ENCODE results near the gene NUDT6. TPM values are rescaled to one million over a fixed set of nuclear protein-coding genes. Genes with fewer than 3 reads are reported as not detected.
"Not testable (repeated sequence)": the region's sequence is repeated elsewhere in the genome, so short reads cannot be mapped to it uniquely, and the experiment has no call there.

NUDT6 gene
- polyA plus RNA-seq, 1 experiment: 5.9 TPM

GRCh38 chr4:122879001-122879400, 43.4 kb downstream of the NUDT6 start:
- CTCF ChIA-PET: interaction anchor here (0.7 kb wide), 1 partner anchor 121 kb away, joined by 3 read pairs; no protein-coding TSS in a partner anchor

DNA sequence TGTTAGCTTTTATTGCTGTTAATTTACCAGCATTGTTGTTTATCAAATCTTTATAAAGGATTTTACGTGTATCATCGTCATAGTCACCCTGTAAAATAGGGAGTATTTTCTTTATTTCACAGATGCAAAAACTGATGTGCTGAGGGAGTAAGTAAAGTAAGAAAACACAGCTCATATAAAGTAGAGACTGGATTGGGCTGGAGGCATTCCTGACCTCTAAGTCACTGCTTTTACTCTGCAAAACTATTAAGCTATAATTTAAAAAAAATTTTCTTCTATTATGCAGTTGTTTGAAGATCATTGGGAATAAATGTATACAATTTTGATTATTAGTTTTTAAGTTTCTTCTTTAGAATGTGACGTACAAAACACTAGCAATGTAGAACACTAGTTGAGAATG, 45.9 kb downstream of the NUDT6 start:
- Histone ChIP-seq H3K9me3 (ENCODE audit: control insufficient read depth, insufficient read depth, low read length) (peaks cover 7% of the 10 kb centered on the region), H3K4me3 (ENCODE audit: low read depth, low read length) (no peak overlapping the region), H3K27ac (ENCODE audit: low read depth, low read length) (no peak overlapping the region), H3K27me3 (ENCODE audit: control insufficient read depth, insufficient read depth, low read length) (no peaks in the 10 kb centered on the region)
- ChIA-PET POLR2A (no interaction called here), CTCF (interaction anchor here (0.8 to 2.4 kb wide), 4 partner anchors 20 to 160 kb away, joined by 3 to 12 read pairs (median 4); no protein-coding TSS in a partner anchor)
- TF ChIP-seq, protein P1, sequence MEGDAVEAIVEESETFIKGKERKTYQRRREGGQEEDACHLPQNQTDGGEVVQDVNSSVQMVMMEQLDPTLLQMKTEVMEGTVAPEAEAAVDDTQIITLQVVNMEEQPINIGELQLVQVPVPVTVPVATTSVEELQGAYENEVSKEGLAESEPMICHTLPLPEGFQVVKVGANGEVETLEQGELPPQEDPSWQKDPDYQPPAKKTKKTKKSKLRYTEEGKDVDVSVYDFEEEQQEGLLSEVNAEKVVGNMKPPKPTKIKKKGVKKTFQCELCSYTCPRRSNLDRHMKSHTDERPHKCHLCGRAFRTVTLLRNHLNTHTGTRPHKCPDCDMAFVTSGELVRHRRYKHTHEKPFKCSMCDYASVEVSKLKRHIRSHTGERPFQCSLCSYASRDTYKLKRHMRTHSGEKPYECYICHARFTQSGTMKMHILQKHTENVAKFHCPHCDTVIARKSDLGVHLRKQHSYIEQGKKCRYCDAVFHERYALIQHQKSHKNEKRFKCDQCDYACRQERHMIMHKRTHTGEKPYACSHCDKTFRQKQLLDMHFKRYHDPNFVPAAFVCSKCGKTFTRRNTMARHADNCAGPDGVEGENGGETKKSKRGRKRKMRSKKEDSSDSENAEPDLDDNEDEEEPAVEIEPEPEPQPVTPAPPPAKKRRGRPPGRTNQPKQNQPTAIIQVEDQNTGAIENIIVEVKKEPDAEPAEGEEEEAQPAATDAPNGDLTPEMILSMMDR (IDR thresholded peaks at IDR 0.05; ENCODE audit: low read depth, low read length): no peak
- DNase-seq (ENCODE audit: low read depth, low spot score): no peak

More at GRCh38 chr4:122879001-122879400, 43.4 kb downstream of the NUDT6 start:
- peaks cover 7% of the 10 kb centered on the region for H3K9me3 ChIP-seq (ENCODE audit: control insufficient read depth, insufficient read depth, low read length)
- TF ChIP-seq, protein P1 (IDR thresholded peaks at IDR 0.05; ENCODE audit: low read depth, low read length): no peak
- DNase-seq (ENCODE audit: low read depth, low spot score): no peak
- H3K4me3 ChIP-seq (ENCODE audit: low read depth, low read length): no peak overlapping the region
- no peaks in the 10 kb centered on the region for H3K27me3 ChIP-seq (ENCODE audit: control insufficient read depth, insufficient read depth, low read length)
- no peak overlapping the region for H3K27ac ChIP-seq (ENCODE audit: low read depth, low read length)
- POLR2A ChIA-PET: no interaction called here

DNA sequence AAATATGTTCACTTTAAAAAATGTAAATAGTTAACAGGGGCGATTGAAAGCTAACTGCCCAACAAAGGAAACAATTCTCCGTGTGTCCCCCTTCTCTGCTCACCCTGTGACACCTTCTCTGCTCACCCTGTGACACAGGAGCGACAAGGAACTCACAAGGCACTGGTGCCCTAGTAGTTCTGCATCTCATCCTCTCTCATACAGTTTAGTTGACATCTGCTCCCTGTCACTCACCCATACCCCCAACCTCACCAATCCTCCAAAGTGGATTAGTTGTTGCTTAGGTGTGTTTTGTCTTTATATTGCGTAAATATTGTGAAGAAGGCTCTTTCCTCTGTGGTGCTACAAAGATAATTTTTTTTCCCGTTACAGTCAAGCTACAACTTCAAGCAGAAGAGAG, 46.4 kb downstream of the NUDT6 start:
- Histone ChIP-seq H3K27me3 (ENCODE audit: control insufficient read depth, insufficient read depth, low read length) (no peaks in the 10 kb centered on the region), H3K27ac (ENCODE audit: low read depth, low read length) (peak overlapping the region; percentile 34), H3K4me3 (ENCODE audit: low read depth, low read length) (no peak overlapping the region), H3K9me3 (ENCODE audit: control insufficient read depth, insufficient read depth, low read length) (peaks cover 7% of the 10 kb centered on the region)
- ChIA-PET POLR2A (no interaction called here), CTCF (interaction anchor here (1.0 to 2.4 kb wide), 4 partner anchors 15 to 159 kb away, joined by 4 to 12 read pairs (median 4); no protein-coding TSS in a partner anchor)
- TF ChIP-seq, protein P1 (IDR thresholded peaks at IDR 0.05; ENCODE audit: low read depth, low read length): no peak
- no peak for DNase-seq (ENCODE audit: low read depth, low spot score)

DNA sequence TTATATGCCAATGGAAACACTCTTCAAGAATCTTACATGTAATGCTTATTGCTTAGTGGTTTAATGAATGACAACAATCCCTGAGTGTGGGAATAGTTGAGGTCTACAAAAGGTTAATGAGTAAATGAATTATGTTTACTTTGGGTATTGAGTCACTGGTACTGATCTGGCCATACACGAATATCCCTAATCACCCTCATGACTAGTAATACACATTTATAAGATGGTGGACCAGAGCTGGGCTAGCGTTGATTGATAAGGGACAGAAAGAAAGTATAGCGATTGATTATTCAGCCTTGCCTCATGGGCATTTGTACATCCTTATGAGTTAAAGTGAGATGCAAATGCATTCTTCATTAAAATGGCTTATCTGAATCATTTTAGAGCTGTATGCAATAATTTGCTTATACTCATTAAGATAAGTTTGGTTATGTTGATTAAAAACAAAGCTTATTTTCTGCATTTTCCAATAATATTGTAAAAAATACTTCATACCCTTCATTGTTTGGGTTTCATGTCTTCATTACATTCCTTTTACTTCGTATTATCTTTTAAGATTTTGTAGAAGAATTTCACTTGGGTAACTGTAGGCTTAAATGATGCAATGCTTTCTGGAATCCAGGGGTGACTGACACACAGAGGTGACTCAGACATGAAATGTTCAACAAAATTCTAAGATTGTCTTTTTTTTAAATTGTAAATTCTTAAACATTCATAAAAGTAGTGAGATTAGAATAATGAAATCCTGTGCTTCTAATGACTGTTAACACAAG, 48.4 kb downstream of the NUDT6 start:
- Histone ChIP-seq H3K4me3 (ENCODE audit: low read depth, low read length) (no peak overlapping the region), H3K27ac (ENCODE audit: low read depth, low read length) (no peak overlapping the region), H3K27me3 (ENCODE audit: control insufficient read depth, insufficient read depth, low read length) (no peaks in the 10 kb centered on the region), H3K9me3 (ENCODE audit: control insufficient read depth, insufficient read depth, low read length) (no peaks in the 10 kb centered on the region)
- DNase-seq (ENCODE audit: low read depth, low spot score): peak; percentile 51
- POLR2A ChIA-PET: interaction anchor here (0.7 to 1.2 kb wide), 2 partner anchors 109 to 208 kb away, joined by 3 read pairs; no protein-coding TSS in a partner anchor
- CTCF ChIA-PET: interaction anchor here (0.5 to 1.4 kb wide), 5 partner anchors 18 to 117 kb away, joined by 3 to 5 read pairs (median 4); no protein-coding TSS in a partner anchor
- TF ChIP-seq, protein P1 (IDR thresholded peaks at IDR 0.05; ENCODE audit: low read depth, low read length): no peak

DNA sequence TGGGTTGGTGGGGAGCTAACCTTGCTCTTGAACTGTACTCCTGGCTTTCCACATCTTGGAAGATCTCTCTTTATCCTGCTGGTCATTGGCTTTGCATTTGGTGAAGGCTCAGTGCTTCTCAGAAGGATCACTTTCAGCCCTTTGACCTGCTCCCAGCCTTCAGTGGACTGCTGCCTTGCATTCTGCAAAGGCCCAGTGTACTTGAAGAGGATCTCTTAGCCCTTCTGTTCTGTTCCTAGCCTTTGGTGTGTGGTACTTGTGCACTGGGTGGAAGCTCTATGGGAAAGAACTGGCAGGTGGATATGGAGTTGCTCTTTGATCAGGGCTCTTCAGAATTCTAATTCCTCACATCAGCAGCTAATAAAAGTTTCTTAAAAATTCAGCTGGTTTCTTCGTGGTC, 49.3 kb downstream of the NUDT6 start:
- POLR2A ChIA-PET: no interaction called here
- DNase-seq (ENCODE audit: low read depth, low spot score): no peak
- H3K4me3 ChIP-seq (ENCODE audit: low read depth, low read length): no peak overlapping the region
- TF ChIP-seq, protein P1 (IDR thresholded peaks at IDR 0.05; ENCODE audit: low read depth, low read length): no peak
- H3K27me3 ChIP-seq (ENCODE audit: control insufficient read depth, insufficient read depth, low read length): no peaks in the 10 kb centered on the region
- CTCF ChIA-PET: interaction anchor here (0.7 to 1.4 kb wide), 4 partner anchors 17 to 116 kb away, joined by 3 to 4 read pairs (median 4); no protein-coding TSS in a partner anchor
- peak overlapping the region; percentile 69 for H3K27ac ChIP-seq (ENCODE audit: low read depth, low read length)
- H3K9me3 ChIP-seq (ENCODE audit: control insufficient read depth, insufficient read depth, low read length): no peaks in the 10 kb centered on the region

DNA sequence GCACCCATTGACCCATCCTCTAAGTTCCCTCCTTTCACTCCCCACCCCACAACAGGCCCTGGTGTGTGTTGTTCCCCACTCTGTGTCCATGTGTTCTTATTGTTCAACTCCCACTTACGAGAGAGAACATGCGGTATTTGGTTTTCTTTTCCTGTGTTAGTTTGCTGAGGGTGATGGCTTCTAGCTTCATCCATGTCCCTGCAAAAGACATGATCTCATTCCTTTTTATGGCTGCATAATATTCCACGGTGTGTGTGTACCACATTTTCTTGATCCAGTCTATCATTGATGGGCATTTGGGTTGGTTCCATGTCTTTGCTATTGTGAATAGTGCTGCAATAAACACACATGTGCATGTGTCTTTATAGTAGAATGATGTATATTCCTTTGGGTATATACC, 54.2 kb downstream of the NUDT6 start:
- H3K27me3 ChIP-seq (ENCODE audit: control insufficient read depth, insufficient read depth, low read length); H3K27ac ChIP-seq (ENCODE audit: low read depth, low read length); H3K4me3 ChIP-seq (ENCODE audit: low read depth, low read length); POLR2A ChIA-PET; DNase-seq (ENCODE audit: low read depth, low spot score); CTCF ChIA-PET; H3K9me3 ChIP-seq (ENCODE audit: control insufficient read depth, insufficient read depth, low read length): not testable (repeated sequence)
